ENCODE results near the gene METTL25.

The METTL25 gene

GRCh38 chr12:82363990-82364389 is 5.7 kb downstream of the METTL25 start:
- Histone ChIP-seq H3K9me3 (ENCODE audit: control insufficient read depth, low read length) (no peaks in the 10 kb centered on the region), H3K4me3 (ENCODE audit: low read depth, low read length) (no peak overlapping the region), H3K27me3 (ENCODE audit: control insufficient read depth, insufficient read depth, low read length) (no peaks in the 10 kb centered on the region), H3K79me2 (peaks cover 12% of the 10 kb centered on the region), H3K4me1 (peaks cover 13% of the 10 kb centered on the region), H3K27ac (no peak overlapping the region), H3K4me2 (ENCODE audit: low read length) (no peak overlapping the region), H3K36me3 (ENCODE audit: control insufficient read depth, insufficient read depth, low read length) (no peaks in the 10 kb centered on the region), H2AFZ (no peak overlapping the region), H3K9ac (no peak overlapping the region)
- TF ChIP-seq CTCF (IDR thresholded peaks at IDR 0.05): no peak

GRCh38 chr12:82366197-82366596 is 7.9 kb downstream of the METTL25 start:
- Histone ChIP-seq H3K79me2 (peaks cover 10% of the 10 kb centered on the region), H3K9ac (no peak overlapping the region), H3K27ac (no peak overlapping the region), H3K4me3 (ENCODE audit: low read depth, low read length) (no peak overlapping the region), H3K4me1 (peaks cover 3% of the 10 kb centered on the region), H3K4me2 (ENCODE audit: low read length) (no peak overlapping the region), H2AFZ (no peak overlapping the region), H3K27me3 (ENCODE audit: control insufficient read depth, insufficient read depth, low read length) (no peaks in the 10 kb centered on the region), H3K36me3 (ENCODE audit: control insufficient read depth, insufficient read depth, low read length) (no peaks in the 10 kb centered on the region), H3K9me3 (ENCODE audit: control insufficient read depth, low read length) (no peaks in the 10 kb centered on the region)
- no peak for TF ChIP-seq CTCF (IDR thresholded peaks at IDR 0.05)

- Histone ChIP-seq H3K4me1 (no peaks in the 10 kb centered on the region), H3K4me3 (ENCODE audit: low read depth, low read length) (no peak overlapping the region), H3K27me3 (ENCODE audit: control insufficient read depth, insufficient read depth, low read length) (no peaks in the 10 kb centered on the region), H3K9ac (no peak overlapping the region), H3K79me2 (peaks cover 5% of the 10 kb centered on the region), H3K9me3 (ENCODE audit: control insufficient read depth, low read length) (no peaks in the 10 kb centered on the region), H3K27ac (no peak overlapping the region), H3K4me2 (ENCODE audit: low read length) (no peak overlapping the region), H3K36me3 (ENCODE audit: control insufficient read depth, insufficient read depth, low read length) (no peaks in the 10 kb centered on the region), H2AFZ (no peak overlapping the region)
- TF ChIP-seq CTCF (IDR thresholded peaks at IDR 0.05): no peak
Observed at GRCh38 chr12:82375201-82375600, 16.9 kb downstream of the METTL25 start.

DNA sequence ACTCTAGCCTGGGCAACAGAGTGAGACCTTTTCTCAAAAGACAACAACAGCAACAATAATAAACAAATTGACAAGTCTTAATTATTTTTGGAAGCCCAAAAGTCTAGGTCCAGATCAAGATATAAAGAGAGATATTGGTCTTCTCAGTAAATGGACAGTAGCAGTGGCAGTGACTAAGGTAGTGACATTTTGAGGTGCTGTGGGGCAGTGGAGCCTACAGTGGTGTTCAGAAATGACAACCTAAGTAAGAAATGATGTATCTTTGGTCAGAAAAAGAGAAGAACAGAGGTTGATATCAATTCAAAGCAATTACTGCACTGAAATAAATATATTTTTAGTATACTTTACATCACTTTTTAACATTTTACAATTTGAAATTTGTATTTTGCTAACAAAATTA is 20.7 kb downstream of the METTL25 start:
- Histone ChIP-seq H3K4me3 (ENCODE audit: low read depth, low read length) (no peak overlapping the region), H3K27me3 (ENCODE audit: control insufficient read depth, insufficient read depth, low read length) (no peaks in the 10 kb centered on the region), H3K27ac (no peak overlapping the region), H3K9me3 (ENCODE audit: control insufficient read depth, low read length) (no peaks in the 10 kb centered on the region), H3K9ac (no peak overlapping the region), H3K36me3 (ENCODE audit: control insufficient read depth, insufficient read depth, low read length) (no peaks in the 10 kb centered on the region), H3K79me2 (peaks cover 5% of the 10 kb centered on the region), H3K4me2 (ENCODE audit: low read length) (no peak overlapping the region), H3K4me1 (no peaks in the 10 kb centered on the region), H2AFZ (no peak overlapping the region)
- TF ChIP-seq CTCF (IDR thresholded peaks at IDR 0.05): no peak

DNA sequence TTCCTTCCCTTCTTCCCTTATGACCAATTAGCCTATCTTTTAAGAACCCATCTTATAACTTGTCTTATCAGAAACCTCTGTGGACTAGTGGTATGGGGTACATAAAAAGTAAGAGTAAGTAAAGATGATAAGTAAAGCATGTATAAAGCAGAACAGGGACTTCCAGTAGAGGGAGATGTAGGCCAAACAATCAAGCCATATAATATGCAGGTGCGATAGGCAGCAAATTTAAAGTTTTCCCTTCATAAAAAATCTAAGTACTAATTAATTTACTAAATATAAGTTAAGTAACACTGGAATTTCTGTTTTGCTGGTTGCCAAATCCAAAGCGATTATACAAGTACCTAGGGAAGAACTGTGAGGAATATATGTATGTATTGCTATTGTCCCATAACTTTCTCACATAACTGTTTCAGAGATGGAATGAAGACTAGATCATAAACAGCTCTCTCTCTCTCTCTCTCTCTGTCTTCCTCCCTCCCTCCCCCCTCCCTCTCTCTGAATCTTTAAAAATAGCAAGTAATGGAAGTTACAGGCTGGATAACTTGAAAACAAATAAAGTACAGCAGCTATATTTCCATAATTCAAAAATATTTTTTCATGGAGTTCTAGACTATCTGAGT is 25.7 kb downstream of the METTL25 start:
- no peak overlapping the region for H3K4me3 ChIP-seq (ENCODE audit: low read depth, low read length)
- no peak overlapping the region for H3K27ac ChIP-seq
- no peaks in the 10 kb centered on the region for H3K27me3 ChIP-seq (ENCODE audit: control insufficient read depth, insufficient read depth, low read length)
- H3K9ac ChIP-seq: no peak overlapping the region
- TF ChIP-seq CTCF (IDR thresholded peaks at IDR 0.05): no peak
- H3K79me2 ChIP-seq: peaks cover 2% of the 10 kb centered on the region
- no peaks in the 10 kb centered on the region for H3K9me3 ChIP-seq (ENCODE audit: control insufficient read depth, low read length)
- H3K4me2 ChIP-seq (ENCODE audit: low read length): no peak overlapping the region
- H2AFZ ChIP-seq: no peak overlapping the region
- H3K4me1 ChIP-seq: no peaks in the 10 kb centered on the region
- H3K36me3 ChIP-seq (ENCODE audit: control insufficient read depth, insufficient read depth, low read length): no peaks in the 10 kb centered on the region

Data from parathyroid adenoma (tissue), 2 donors.